ENCODE measurements around the gene ZNF473.

- TF ChIP-seq POLR2AphosphoS5 (IDR thresholded peaks at IDR 0.05; ENCODE audit: low read depth, low read length) (no peak), REST (IDR thresholded peaks at IDR 0.05; ENCODE audit: insufficient read depth in 1 of 2, low read depth in 2 of 2, low read length in 2 of 2) (no peak)
These were observed 23.3 kb upstream of the ZNF473 start for GRCh38 chr19:50002386-50002960.
